NT2/D1 (cell line): ENCODE measurements around the gene RNF13.

Experiments
- DNase-seq: peaks from one replicate; pipeline ENCODE4 v3.0.0-alpha.2; 2011; ENCODE audit warnings: low read depth, low spot score
- H3K27me3 ChIP-seq: 2 replicates; pipeline ENCODE4 v1.6.0; 2011; ENCODE audit warnings: mild to moderate bottlenecking; ENCODE audit not compliant: insufficient read length, insufficient read depth
- H3K36me3 ChIP-seq: 2 replicates; pipeline ENCODE4 v1.6.1; 2011; ENCODE audit warnings: mild to moderate bottlenecking, low read length, mixed read lengths; ENCODE audit not compliant: insufficient read depth, insufficient read length
- H3K4me1 ChIP-seq: 2 replicates; pipeline ENCODE4 v1.5.1; 2011; ENCODE audit not compliant: insufficient read depth, insufficient read length
- H3K4me3 ChIP-seq: 2 replicates; pipeline ENCODE4 v1.5.1; 2011; ENCODE audit warnings: low read depth; ENCODE audit not compliant: insufficient read length
- H3K9ac ChIP-seq: 2 replicates; pipeline ENCODE4 v1.6.0; 2011; ENCODE audit warnings: low read depth; ENCODE audit not compliant: insufficient read length
- H3K9me3 ChIP-seq: 2 replicates; pipeline ENCODE4 v1.5.1; 2011; ENCODE audit warnings: mild to moderate bottlenecking, low read length; ENCODE audit not compliant: insufficient read depth
- SUZ12 ChIP-seq: IDR thresholded peaks from 2 replicates; pipeline ENCODE4 v1.6.1; 2011; ENCODE audit not compliant: insufficient read length, insufficient read depth; ENCODE audit errors: extremely low read depth
- YY1 ChIP-seq: IDR thresholded peaks from 2 replicates; pipeline ENCODE4 v1.6.1; 2011; ENCODE audit not compliant: insufficient read length, insufficient read depth
- ZNF274 ChIP-seq: IDR thresholded peaks from 2 replicates; pipeline ENCODE4 v1.6.1; 2011; ENCODE audit warnings: mild to moderate bottlenecking, low read depth, low read length

Gene RNF13

GRCh38 chr3:149784064-149784704, 28.8 kb upstream of the RNF13 start:
- no peak overlapping the region for H3K4me3 ChIP-seq
- no peak overlapping the region for H3K9ac ChIP-seq
- no peaks in the 10 kb centered on the region for H3K9me3 ChIP-seq
- no peaks in the 10 kb centered on the region for H3K36me3 ChIP-seq
- no peaks in the 10 kb centered on the region for H3K4me1 ChIP-seq
- no peak for DNase-seq
- H3K27me3 ChIP-seq: no peaks in the 10 kb centered on the region
- TF ChIP-seq SUZ12 (no peak), ZNF274 (no peak), YY1 (no peak)

DNA sequence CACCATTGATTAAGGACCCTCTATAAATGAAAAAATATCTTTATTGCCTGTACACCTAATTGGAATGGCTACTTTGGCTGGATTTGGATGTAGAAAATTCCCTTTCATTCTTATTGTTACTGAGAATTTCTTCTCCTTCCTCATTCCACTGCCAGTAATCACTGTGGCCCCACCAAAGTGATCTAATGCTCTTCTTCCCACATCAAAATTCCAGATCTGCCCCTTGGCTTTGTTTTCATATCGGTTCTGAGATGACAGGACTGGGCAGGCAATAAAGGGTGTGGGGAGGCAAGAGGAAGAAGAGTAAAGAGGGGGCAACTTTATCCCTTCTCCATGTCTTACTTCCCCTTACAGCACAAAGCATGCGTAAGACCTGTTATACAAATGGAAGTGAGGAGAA, 22.7 kb upstream of the RNF13 start:
- Histone ChIP-seq H3K4me3 (no peak overlapping the region), H3K27me3 (no peaks in the 10 kb centered on the region), H3K4me1 (no peaks in the 10 kb centered on the region), H3K9ac (no peak overlapping the region), H3K36me3 (no peaks in the 10 kb centered on the region), H3K9me3 (no peaks in the 10 kb centered on the region)
- no peak for TF ChIP-seq ZNF274
- no peak for DNase-seq

DNA sequence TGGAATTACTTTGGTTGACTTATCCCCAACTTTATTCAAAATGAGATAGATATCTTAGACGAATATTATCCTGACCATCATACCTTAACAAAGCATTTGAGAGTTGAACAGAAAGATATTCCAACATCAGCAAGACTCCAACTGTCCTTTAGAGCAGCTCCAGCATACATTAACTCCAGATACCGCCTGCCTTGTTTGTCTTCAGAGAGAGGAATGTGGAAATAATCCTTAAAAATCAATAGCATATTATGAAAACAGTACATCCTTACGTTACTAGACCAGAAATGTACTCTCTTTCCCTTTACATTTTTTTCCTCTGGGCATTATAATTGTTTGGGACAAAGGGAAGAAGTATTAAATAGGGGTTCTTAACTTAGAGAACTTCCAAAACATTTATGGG, 22.3 kb upstream of the RNF13 start:
- Histone ChIP-seq H3K9ac (no peak overlapping the region), H3K9me3 (no peaks in the 10 kb centered on the region), H3K4me3 (no peak overlapping the region), H3K36me3 (no peaks in the 10 kb centered on the region), H3K27me3 (no peaks in the 10 kb centered on the region), H3K4me1 (no peaks in the 10 kb centered on the region)
- DNase-seq: no peak
- TF ChIP-seq ZNF274: no peak
- TF ChIP-seq YY1: no peak
- TF ChIP-seq SUZ12: no peak

DNA sequence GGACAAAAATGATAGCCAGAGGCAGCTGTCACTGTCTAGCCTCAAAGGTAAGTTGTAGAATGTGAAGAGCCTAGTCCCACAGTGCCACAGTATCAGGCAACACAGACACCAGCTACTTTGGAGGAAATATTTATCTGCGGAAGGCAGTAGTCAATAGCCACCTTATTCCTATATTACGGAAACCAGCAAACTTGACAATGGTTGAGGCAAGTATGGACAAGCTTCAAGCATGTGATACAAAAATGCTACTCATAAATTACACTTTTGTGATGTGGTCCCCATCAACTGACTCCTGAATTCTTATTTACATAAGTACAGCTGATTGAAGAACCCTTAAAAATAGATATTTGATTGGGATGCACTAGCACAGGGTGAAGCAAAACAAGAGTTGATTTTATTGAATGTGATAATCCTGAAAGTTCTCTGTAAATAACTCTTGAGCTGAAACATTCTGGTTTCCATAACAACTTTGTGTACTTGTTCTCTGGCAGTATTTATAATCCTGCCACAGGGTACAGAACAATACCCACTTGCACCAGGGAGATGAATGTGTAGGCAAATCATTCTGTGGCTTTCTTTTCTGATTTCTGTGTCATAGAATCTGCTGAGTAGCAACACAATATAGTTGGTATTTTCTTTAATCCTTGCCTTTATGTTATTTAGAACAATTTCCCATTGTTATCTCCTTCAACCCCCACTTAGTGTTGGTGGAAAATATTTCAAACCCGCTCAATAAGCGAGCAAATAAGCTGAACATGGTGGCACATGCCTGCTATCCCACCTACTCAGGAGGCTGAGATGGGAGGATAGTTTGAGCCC, 20.4 kb upstream of the RNF13 start, which contains the start of gene ANKUB1:
Gene ANKUB1 (minus strand): TSS at position 103 of the 819 bp plus-strand sequence. CDS start 188 bp downstream, outside the sequence.
- Histone ChIP-seq H3K36me3 (no peaks in the 10 kb centered on the region), H3K4me1 (no peaks in the 10 kb centered on the region), H3K27me3 (no peaks in the 10 kb centered on the region), H3K9ac (no peak within 1 kb of the TSS), H3K4me3 (no peak within 1 kb of the TSS), H3K9me3 (no peaks in the 10 kb centered on the region)
- TF ChIP-seq SUZ12 (no peak), ZNF274 (no peak), YY1 (no peak)
- no peak for DNase-seq

- DNase-seq: no peak
- H3K9me3 ChIP-seq: no peaks in the 10 kb centered on the region
- TF ChIP-seq ZNF274 (no peak), YY1 (no peak), SUZ12 (no peak)
- H3K4me1 ChIP-seq: no peaks in the 10 kb centered on the region
- no peaks in the 10 kb centered on the region for H3K27me3 ChIP-seq
- H3K4me3 ChIP-seq: no peak overlapping the region
- H3K36me3 ChIP-seq: no peaks in the 10 kb centered on the region
- H3K9ac ChIP-seq: no peak overlapping the region
These were observed 17.0 kb upstream of the RNF13 start for GRCh38 chr3:149796026-149796425.

GRCh38 chr3:149800693-149801092, 12.3 kb upstream of the RNF13 start:
- no peak for DNase-seq
- H3K27me3 ChIP-seq: no peaks in the 10 kb centered on the region

GRCh38 chr3:149801195-149801594, 11.8 kb upstream of the RNF13 start:
- Histone ChIP-seq H3K27me3 (no peaks in the 10 kb centered on the region), H3K9ac (no peak overlapping the region), H3K4me1 (no peaks in the 10 kb centered on the region), H3K9me3 (no peaks in the 10 kb centered on the region), H3K36me3 (no peaks in the 10 kb centered on the region), H3K4me3 (no peak overlapping the region)
- DNase-seq: no peak
- TF ChIP-seq SUZ12 (no peak), YY1 (no peak), ZNF274 (no peak)

More at GRCh38 chr3:149800693-149801092, 12.3 kb upstream of the RNF13 start:
- H3K9ac ChIP-seq: no peak overlapping the region
- H3K36me3 ChIP-seq: no peaks in the 10 kb centered on the region
- TF ChIP-seq ZNF274: no peak
- no peak for TF ChIP-seq YY1
- no peak for TF ChIP-seq SUZ12
- H3K9me3 ChIP-seq: no peaks in the 10 kb centered on the region
- no peak overlapping the region for H3K4me3 ChIP-seq
- no peaks in the 10 kb centered on the region for H3K4me1 ChIP-seq
